SK-N-SH treated with all-trans-retinoic acid at 6 μM for 48 hours (cell line): Measurements from ENCODE around the gene DNAJB12.

ENCODE experiments used
- CREB5 ChIP-seq: fragments of 250-450 bp; sonication (Bioruptor Pico); IDR thresholded peaks from 2 replicates; pipeline ENCODE4 v1.5.1; 2020; ENCODE audit warnings: low read depth, mild to moderate bottlenecking, moderate library complexity
- PATZ1 ChIP-seq: fragments of 250-450 bp; sonication (Bioruptor Pico); IDR thresholded peaks from 2 replicates; pipeline ENCODE4 v1.8.0; 2020; ENCODE audit warnings: mild to moderate bottlenecking, moderate library complexity, borderline replicate concordance
- POU6F1 ChIP-seq: fragments of 250-450 bp; sonication (Bioruptor Pico); IDR thresholded peaks from 2 replicates; pipeline ENCODE4 v1.8.0; 2021; ENCODE audit warnings: low read depth, mild to moderate bottlenecking, moderate library complexity, borderline replicate concordance
- TSHZ2 ChIP-seq: fragments of 250-450 bp; sonication (Bioruptor Pico); IDR thresholded peaks from 2 replicates; pipeline ENCODE4 v1.5.0; 2020; ENCODE audit warnings: mild to moderate bottlenecking, moderate library complexity

- TF ChIP-seq PATZ1 (CRISPR knock-in tag) (no peak; the same call in 1 of the 2 replicates), CREB5 (CRISPR knock-in tag) (no peak), TSHZ2 (CRISPR knock-in tag) (0 out of 2 replicates have a peak, but pooled peaks have one; percentile 47), POU6F1 (CRISPR knock-in tag) (no peak)
Measured at GRCh38 chr10:72319416-72320254, 35.1 kb downstream of the DNAJB12 start.
